NCI-H774 (cell line): ENCODE results near the gene PUS3.

Experiments
- DNase-seq: peaks from one replicate; lab custom pipeline; 2025; lab: John Stamatoyannopoulos, UW

Gene PUS3, protein sequence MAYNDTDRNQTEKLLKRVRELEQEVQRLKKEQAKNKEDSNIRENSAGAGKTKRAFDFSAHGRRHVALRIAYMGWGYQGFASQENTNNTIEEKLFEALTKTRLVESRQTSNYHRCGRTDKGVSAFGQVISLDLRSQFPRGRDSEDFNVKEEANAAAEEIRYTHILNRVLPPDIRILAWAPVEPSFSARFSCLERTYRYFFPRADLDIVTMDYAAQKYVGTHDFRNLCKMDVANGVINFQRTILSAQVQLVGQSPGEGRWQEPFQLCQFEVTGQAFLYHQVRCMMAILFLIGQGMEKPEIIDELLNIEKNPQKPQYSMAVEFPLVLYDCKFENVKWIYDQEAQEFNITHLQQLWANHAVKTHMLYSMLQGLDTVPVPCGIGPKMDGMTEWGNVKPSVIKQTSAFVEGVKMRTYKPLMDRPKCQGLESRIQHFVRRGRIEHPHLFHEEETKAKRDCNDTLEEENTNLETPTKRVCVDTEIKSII

DNA sequence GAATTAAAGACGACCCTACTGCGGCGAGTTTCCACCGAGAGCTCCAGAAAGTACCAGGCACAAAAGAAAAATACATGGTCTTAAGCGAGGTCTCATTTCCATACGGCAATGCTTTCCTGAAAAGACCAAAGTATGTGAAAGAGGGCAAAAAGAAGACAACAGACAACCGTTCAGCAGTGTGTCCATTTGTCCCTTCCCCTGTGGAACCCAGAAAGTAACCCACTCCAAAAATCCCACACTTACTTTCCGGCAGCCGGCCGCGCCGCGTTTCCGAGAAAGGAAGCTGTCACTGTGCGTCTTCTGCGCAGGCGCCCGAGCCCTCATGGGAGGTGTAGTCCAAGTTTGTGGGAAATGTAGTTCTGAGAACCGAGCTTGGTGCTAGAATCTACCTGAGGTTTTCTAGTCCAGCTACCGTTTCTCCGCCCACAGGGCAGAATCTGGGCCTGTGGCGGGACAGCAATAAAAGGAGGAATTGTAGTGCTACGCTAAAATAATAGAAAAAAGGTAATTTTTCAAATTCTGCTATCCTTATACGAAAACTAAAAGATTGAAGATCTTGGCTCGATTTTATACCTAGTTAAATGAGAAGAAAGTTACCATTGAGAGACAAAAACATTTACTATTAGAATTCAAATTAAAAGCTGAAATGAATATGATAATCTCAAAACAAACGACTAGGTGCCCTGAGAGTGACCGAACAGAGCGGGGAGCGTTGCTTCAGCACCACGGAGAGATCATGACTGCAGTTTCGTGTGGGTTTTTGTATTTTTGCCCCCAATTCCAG lies at the start of gene PUS3:
Gene PUS3 (minus strand): TSS at position 280 of the 784 bp plus-strand sequence. CDS start 6,922 bp downstream, outside the sequence.
- DNase-seq, result peak; percentile 94

DNA sequence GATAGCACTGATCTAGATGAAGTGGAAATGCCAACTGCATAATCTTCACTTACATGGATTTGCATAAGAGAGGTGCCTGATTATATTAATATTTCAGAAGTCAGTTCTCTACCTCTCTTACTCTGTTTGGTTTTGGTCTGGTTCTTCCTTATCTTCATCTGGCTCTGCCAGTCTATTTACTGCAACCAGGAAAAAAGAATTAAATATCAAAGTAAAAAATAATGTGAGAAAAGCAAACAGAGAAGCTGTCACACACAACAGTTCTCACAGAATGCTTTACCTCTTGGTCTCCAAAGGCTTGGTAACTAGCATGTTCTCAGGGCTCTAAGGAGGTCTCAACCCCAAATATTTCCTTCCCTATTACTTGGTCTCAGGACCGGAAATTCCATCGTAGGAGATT lies 49.6 kb upstream of the PUS3 start:
- no peak for DNase-seq

DNA sequence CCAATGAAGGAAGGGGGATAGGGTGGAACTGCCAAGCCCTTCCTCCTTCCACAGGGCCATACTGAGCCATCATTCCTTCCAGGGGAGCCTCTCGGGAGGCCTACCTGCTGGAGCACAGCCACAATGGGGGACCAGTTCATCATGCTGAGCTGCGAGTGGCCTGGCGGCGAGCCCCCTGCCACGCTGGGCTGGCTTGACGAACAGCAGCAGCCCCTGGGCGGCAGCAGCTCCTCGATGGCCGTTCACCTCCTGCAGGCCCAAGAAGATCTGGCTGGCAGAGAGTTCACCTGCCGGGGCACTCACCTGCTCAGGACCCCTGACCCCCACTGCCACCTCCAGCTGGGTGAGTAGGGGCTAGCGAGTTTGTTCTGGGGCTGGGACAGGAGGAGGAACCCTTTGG lies 48.7 kb upstream of the PUS3 start:
- no peak for DNase-seq

DNA sequence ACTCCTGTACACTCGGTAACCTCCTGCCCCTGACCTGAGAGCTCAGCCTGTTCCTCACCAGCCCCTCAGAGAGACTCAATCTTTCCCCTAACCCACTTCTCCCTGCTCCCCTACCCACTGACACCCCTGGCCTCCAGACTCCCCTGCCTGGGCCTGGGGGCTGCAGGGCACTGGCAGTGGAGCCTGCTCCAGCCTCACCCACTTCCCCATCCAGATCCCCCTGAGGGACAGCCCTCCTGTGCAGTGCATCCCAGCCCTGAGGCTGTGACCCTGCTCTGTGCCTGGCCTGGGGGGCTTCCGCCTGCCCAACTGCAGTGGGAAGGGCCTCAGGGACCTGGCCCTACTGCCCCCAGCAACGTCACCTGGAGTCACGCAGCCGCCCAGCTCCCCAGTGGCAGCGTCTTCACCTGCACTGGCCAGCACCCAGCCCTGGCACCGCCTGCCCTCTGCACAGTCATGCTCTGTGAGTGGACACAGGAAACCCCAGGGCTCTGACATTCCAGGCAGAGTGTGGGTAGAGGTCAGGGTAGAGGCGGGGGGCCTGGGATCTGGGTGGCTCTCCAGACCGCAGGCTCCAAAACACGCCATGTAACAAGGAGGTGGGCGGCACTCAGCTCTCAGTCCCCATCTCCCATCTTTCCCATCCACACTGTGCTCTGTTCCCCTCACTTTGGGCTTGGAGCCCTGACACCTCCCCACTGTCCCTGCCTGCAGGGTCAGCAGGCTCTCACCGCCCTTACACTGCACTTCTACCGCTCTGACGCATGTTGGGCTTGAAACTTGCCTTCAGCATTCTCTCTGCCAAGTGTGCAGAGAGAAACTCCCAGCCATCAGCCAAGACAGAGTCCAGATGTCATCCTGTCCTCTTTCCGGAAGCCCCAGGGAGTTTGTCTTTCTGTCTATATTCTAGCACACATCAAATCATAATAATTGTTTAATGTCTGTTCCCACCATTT lies 48.0 kb upstream of the PUS3 start:
- DNase-seq, result no peak

DNA sequence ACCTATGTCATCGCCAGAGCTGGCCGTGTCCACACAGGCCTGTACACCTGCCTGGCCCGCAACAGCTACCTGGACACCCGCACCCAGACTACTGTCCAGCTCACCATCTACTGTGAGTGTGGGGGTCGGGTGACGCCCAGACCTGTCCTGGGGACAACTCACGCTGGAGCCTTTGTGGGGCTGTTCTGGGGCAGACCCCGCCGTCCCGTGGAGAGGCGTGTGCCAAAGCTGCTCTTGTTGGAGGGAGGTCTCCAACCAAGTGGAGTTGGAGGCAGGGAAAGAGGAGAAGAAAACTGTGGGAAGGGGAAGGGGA lies 47.1 kb upstream of the PUS3 start:
- DNase-seq, result no peak

DNA sequence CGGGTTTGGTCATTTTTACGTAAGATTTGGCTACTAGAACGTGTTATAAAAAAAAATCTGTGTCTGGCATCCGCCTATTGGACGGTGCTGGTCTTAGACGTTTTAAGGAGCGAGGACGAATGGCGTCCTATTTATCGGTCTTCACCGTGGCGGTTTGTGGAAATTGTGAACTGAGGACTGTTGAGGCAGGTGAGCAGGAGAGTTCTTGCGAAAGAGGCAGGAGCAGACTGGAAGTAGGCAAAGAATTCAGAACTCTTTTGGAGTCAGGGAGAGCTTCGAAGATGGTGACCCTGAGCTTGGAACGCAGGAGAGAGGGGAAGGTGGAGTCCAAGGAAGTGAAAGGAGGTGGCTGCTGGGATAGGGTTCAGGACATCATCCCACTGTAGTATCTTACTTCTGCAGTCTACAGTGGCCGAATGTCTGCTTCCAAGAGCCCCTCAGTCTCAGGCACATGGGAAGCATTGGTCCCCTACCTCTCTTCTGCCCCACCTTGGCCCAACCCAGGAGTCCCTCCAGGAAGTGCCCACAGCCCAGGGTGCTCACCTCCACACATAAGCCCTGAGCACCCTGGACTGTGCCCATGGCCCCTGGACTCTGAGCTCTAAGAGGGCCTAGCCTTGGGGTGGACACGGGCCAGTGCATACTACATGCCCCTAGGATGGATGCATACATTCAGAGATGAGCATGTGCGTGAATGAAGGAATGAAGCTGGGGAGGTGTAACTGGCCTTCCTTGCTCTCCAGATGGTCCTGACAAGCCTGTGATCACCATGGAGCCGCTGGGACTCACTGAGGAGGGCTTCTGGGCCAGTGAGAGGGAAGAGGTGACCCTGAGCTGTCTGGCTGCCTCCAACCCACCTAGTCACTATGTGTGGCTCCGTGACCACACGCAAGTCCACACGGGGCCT lies 46.5 kb upstream of the PUS3 start:
- no peak for DNase-seq

DNA sequence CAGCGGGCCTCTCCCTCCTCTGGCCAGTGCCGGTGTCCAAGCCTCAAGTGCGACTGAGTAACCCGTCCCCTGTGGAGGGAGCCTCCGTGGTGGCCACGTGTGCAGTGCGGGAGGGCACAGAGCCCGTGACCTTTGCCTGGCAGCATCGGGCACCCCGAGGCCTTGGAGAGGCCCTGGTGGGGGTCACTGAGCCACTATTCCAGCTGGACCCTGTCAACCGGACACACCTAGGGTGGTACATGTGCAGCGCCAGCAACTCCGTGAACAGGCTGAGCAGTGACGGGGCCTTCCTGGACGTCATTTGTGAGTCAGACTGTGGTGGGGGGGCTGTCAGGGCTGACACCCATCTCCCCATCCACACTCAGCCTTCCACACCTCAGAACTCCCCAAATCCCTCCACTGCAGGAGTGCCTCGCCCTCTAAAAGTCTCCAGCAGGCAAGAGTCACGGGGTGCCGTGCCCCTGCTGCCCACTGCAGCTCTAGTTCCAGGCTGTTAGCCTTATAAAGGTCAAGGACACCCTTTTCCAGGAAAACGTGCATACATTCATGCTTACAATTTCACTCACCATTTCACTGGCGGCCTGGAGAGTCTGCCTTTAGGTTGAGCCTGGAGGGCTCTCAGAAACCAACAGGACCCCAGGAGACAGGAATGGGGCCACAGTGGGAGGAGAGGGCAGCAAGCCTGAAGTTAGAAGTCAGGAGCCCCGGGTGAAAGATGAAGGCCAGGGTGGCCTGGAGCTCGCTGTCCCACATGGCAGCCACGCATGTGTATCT lies 45.5 kb upstream of the PUS3 start:
- no peak for DNase-seq

DNA sequence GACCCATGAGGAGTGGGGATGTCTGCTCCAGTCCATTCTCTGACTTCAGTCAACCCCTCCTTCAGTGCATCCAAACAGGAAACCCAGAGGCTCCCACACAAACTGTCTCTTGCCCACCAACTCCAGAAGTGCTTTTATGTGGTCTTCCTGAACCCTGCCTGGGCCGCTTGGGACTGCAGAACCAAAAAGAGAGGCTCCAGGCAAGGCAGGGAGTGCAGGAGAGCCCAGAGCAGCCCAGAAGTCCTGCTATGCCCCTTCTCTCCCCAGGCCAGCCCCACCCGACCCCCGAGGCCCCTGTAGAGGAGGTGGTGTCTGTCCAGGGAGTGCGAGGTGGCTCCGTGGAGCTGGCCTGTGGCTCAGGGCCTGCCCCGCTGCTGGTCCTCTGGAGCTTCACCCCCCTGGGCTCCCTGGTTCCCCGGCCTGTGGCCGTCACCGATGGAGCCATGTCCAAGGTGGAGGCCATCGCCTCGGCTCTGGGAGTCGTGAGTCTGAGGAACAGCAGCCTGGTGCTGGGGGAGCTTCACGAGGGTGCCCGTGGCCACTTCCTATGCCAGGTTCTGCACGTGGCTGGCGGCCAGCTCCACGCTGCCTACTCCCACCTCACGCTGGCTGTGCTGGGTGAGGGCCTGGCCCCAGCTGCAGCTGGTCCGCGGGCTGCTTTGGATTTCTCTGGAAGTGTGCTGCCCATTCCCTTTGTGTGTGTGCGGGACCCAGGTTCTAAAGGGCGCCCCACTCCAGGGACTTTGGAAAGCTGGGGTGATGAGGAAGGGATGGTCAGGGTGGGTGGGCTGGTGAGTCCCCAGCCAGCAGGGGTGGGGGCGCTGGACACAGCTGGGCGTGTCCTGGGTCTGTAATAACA lies 44.6 kb upstream of the PUS3 start:
- DNase-seq, result no peak

DNA sequence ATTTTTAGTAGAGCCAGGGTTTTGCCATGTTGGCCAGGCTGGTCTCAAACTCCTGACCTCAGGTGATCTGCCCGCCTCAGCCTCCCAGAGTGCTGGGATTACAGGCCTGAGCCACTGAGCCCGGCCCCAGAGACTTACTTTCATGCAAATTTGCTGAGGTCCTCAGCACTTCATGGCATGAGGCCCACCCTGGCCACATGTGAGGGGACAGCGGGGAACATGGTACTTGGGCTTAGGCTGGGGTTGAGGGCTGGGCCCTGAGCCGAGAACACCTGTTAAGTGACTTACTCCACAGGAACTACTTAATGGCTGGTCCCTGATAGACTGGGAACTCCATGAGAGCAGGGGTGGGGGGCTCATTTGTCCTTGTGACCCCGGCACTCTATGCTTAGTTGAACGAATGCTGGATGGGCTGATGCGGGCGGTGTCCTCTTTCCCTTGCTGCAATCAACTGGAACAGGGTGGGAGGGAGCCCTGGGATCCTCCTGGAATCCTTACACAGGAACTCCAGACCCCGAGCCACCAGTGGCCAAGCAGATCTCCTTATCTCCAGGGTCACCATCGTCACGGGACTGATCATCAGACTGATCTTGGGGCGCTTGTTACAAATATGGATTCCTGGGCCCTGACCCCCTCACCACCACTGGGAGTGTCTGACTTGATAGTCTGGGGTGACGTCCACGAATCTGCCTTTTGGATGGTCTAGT lies 43.9 kb upstream of the PUS3 start:
- DNase-seq, result no peak

DNA sequence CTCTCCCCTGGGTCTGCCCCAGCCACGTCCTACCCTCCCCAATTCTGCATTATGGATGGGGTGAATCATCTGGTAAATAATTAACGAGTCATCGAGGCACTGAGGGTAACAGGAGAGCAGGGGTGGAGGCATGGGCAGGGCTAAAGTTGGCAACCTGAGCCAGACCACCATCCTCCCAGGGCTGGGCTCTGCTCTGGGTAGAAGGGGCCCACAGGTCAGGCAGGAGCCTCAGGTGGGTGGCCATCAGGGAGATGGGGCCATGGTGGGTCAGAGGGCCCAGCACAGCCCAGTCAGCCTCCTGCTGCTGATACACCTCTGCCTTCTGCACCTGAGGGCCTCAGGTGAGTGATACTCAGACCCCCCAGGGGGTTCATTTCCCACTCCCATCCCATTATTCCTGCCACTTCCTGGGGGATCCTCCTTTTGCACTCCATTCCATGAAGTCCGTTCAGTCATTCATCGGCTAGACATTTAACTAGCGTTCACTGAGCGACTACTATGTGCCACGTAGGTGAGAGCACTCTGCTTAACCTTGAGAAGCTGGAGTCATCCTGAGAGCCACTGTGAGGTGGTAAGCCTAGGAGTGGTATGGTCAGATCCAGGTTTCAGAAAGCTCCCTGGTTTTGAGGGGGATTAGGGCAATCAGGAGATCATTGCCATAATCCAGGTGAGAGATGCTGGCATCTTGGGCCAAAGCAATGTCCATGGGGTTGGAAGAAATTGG lies 43.0 kb upstream of the PUS3 start, which contains the start of gene VSIG10L2:
Gene VSIG10L2 (plus strand): TSS at position 248 of the 724 bp plus-strand sequence. CDS start 12 bp downstream, at position 260.
- no peak for DNase-seq

DNA sequence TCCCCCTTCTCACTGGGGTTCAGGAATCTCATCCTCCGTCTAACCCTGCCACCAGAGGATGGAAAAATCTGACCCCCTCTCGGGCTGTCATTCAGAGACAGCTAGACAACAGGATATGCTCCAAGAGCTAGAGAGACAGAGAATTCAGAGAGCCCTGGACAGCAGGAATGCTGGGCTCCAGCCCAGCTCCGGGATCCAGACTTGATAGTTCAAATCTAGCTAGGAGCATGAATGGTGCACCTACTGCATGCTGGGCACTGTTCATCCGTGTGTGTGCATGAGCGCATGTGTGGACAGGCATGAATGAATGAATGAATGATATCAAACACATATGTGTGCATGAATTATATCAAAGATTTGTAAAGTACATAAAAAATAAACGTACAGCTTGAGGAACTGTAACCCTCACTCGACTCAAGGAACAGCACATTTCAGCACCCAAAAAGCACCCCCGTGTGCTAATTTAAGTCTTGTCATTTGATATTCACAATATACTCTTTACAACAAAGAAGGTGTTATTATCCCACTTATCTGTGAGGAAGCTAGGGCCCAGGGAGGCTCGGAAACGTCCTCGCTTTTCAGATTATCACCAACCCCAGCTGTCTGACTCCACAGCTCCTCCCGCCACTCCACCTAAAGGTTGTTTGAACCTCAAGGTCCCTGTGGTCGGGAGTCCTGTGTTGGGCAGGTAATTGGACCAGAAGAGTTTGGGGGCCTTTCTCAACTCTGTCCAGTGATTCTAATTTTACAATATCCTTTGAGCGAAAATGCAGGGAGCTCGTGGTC lies 42.2 kb upstream of the PUS3 start:
- DNase-seq, result no peak

DNA sequence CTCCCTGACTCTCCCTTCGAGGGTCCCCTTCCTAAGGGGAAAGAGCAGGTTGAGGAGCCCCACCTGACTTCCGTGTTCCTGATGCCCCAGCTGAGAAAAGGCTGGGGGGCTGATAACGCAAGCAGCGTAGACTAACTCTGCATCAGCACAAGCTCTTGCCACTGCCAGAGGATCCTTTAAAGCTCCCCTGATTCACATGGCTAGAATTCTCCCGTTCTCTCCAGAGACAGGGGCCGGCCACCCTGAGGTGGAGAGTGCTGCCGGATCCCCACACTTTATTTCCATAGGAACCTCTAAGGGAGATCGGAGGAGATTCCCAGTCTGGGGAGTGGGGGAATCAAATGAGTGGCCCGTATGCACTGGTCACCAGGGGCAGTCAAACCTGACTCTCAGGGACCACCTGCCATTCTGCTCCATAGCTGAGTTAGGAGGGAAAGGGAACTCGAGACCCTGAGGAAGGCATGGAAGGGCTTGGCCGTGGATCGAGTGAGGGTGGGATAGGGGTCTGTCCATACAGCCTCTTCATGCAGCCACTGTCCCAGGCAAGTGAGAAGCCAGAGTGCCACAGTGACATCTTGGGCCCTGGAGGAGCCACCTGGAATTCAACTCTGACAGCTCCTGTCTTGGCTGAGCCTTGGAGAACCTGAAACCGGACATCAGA lies 41.5 kb upstream of the PUS3 start:
- DNase-seq, result no peak

DNA sequence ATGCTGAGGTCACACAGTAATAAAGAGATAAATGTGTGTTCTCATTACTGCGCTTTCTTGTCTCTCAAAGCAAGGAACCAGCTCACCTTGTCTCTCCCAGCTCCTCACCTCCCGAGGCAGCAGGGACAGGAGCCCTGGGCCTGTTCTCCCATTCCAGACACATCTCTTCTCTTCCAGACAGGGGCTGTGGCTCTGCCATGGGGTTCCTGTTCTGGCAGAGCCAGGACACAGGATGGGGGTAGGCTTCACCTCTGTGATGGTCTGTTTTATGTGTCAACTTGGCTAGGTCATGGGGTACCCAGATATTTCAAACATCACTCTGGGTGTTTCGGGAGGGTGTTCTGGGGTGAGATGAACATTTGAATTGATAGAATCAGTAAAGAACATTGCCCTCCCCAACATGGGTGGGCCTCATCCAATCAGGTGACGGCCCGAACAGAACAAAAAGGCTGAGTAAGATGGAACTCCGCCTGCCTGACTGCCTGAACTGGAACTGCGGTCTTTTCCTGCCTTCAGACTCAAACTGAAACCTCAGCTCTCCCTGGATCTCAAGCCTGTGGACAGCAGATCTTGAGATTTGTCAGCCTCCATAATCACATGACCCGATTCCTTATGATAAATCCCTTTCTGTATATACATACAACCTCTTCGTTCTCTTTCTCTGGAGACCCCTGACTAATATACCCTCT lies 40.8 kb upstream of the PUS3 start:
- no peak for DNase-seq

DNA sequence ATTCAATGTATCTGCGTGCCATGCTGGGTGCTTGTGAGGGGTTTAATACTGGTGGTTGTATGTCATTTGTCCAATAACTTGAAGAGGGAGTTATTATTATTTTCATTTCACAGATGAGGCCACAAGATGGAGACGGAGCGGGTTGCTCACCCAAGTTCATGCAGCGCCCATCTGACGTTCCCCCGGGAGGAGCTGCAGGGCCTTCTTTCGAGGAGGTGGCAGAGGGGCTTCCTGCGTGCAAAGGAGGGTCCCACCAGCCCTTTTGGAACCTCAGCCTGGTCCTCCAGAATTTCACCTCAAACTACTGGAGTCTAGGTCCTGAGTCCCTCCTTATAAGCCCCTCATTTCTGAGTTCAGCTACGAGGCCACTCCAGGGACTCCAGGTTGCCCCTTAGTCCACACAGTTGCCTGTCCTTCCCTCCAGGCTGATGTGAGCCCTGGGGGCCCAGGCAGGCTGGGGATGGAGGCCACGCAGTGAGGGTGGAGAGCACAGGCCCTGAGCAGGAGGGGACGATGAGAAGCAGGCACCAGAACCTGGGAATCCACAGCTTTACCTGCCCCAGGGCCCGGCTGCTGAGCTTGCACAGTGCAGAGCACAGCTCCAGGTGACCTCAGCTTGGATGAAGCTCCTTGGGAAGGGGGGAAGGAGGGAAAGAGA lies 39.9 kb upstream of the PUS3 start:
- DNase-seq, result no peak
